Fibroblast of villous mesenchyme (primary cell): ENCODE measurements around the gene COQ5. TPM values are rescaled to one million over a fixed set of nuclear protein-coding genes. Genes with fewer than 3 reads are reported as not detected.

ENCODE experiments used
- DNase-seq: peaks from one replicate; pipeline ENCODE4 v3.0.0-alpha.2; 2010; ENCODE audit warnings: low read depth
- H3K4me3 ChIP-seq: 2 replicates; pipeline ENCODE4 v1.5.1; 2011; ENCODE audit warnings: low read depth, mild to moderate bottlenecking, low read length
- CTCF ChIP-seq: IDR thresholded peaks from 2 replicates; pipeline ENCODE4 v1.5.1; 2012; ENCODE audit warnings: low read depth, mild to moderate bottlenecking, low read length; ENCODE audit not compliant: insufficient read depth
- total RNA-seq: library from RNA; depleted of rRNA; stranded (reverse); fragments of >200 nt; gene quantifications from 2 replicates; pipeline ENCODE4 v1.2.3, GENCODE V29; 2012

The COQ5 gene
- total RNA-seq, 1 donor: 29.8 TPM

GRCh38 chr12:120472521-120472920, 56.4 kb downstream of the COQ5 start:
- DNase-seq: no peak
- H3K4me3 ChIP-seq: no peak overlapping the region
- no peak for TF ChIP-seq CTCF

GRCh38 chr12:120470150-120470784, 58.7 kb downstream of the COQ5 start:
- H3K4me3 ChIP-seq: peak overlapping the region; percentile 87
- TF ChIP-seq CTCF: no peak
- DNase-seq: peak; percentile 30

DNA sequence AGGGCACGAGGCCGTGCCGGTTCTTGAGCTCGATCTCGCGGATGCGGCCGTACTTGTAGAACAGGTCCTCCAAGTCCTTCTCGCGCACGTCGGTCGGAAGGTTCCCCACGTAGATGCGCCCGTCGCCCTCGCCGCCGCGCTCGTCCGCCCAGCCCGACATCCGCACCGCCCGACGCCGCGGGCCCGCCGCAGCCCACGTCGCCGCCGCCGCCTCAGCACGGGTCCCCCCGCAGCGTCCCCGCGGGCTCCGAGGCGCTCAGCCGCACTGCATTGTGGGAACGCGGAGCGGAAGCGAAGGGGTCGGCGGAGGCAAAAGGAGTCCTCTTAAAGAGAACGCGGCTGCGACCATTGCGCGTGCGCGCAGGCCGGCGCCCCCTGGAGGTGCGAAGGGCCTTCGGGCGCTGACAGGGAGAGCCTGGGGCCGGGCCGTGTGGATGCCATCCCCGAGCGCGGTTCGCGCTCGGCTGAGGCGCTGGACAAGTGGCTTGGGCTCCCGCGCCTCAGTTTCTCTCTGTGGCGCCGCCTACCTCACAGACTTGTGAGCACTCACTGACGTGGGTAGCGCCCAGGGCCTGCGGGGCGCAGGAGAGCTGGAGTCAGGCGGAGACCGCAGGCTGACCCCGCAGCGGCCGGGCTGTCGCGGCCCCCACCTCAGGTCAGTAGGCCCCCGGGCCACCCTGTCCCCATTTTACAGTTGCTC, 59.4 kb downstream of the COQ5 start, which contains the start of gene SRSF9:
TSS of gene SRSF9 (minus strand) at position 299 of the 700 bp plus-strand sequence. CDS start at position 160, 139 bp downstream.
- peak; percentile 89 for TF ChIP-seq CTCF
- H3K4me3 ChIP-seq: peak within 1 kb of the TSS; percentile 87

DNA sequence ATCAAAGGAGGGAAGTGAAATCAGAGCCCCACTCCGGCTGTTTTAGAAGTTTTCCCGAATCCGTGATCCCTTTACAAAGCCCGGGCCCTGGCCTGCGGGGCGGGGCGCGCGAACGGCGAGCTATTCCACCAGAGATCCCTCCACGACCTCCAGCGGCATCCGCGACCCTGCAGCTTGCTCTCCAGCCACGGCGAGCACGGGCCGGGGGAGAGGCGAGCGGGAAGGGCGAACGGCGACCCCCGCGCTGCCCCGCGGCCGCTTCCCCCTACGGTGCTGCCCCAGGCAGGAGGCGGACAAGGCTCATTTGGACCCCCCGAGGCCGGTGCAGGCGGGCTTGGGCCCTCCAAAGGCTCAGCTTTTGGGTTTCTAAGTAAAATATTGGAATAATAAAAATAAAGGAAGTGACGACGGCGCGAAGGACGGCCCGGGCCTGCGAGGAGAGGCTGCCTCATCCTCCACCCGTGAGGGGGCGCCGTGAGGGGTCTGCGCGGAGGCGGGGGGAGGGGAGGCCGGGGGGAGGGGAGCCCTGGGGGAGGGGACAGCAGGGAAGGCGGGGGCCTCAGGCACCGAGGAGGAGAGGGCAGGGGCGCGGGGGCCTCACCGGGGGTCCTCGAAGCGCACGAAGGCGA, 60.0 kb downstream of the COQ5 start:
- peak overlapping the region; percentile 87 for H3K4me3 ChIP-seq
- DNase-seq: peak; percentile 33
- no peak for TF ChIP-seq CTCF

More for the DNA sequence above, 59.4 kb downstream of the COQ5 start, which contains the start of gene SRSF9:
- DNase-seq: peak; percentile 98

DNA sequence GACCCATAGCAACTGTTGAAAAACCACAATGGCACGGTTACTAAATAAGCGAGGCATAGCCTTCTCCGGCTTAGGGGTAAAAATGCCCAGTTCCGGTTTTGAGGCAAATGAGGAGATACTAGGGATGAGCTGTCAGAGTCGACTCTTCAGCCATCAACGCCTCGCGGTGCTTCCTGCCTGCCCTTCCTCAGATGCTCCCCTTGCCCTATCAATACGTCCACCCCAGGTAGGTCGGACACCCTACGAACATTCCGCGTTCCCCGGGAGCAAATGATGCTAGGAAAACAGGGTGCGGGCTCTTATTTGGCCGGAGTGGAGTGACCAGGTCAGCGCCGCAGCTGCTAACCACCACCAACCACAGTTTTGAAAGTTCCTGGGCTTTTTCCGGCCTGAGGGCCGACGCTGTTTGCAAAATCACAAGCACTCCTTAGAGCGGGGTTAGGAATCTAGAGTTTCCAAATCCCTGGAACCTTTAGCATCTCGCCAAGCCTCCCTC, 60.6 kb downstream of the COQ5 start:
- DNase-seq: peak; percentile 76
- H3K4me3 ChIP-seq: peak overlapping the region; percentile 87
- no peak for TF ChIP-seq CTCF

GRCh38 chr12:120467439-120467838, 61.5 kb downstream of the COQ5 start:
- peak overlapping the region; percentile 3 for H3K4me3 ChIP-seq
- DNase-seq: no peak
- no peak for TF ChIP-seq CTCF
